HepG2 (cell line): ENCODE measurements around the gene FXR2. TPM values are rescaled to one million over a fixed set of nuclear protein-coding genes. Genes with fewer than 3 reads are reported as not detected.
A peak's percentile ranks its signal among the peaks of the same experiment; 100 is the strongest.

Experiments
- CREB3 ChIP-seq: sonication (generic); formaldehyde crosslinking; IDR thresholded peaks from 2 replicates; pipeline ENCODE4 v1.5.0; 2020; ENCODE audit warnings: missing genetic modification reagents
- FOXJ3 ChIP-seq: sonication (generic); formaldehyde crosslinking; IDR thresholded peaks from 2 replicates; pipeline ENCODE4 v1.4.0; 2020; ENCODE audit warnings: missing genetic modification reagents, mild to moderate bottlenecking, borderline replicate concordance
- HDAC6 ChIP-seq: fragments of 200-600 bp; sonication (generic); IDR thresholded peaks from 2 replicates; pipeline ENCODE4 v1.7.0; 2017; ENCODE audit warnings: mild to moderate bottlenecking, antibody characterized with exemption, low read length, low read depth
- MBD4 ChIP-seq: IDR thresholded peaks from 2 replicates; pipeline ENCODE4 v1.6.1; 2012; ENCODE audit warnings: low read length, inconsistent platforms, borderline replicate concordance
- MTERF4 ChIP-seq: sonication (generic); formaldehyde crosslinking; IDR thresholded peaks from 2 replicates; pipeline ENCODE4 v1.8.0; 2023; ENCODE audit warnings: mild to moderate bottlenecking, missing genetic modification reagents
- SNAPC4 ChIP-seq: sonication (generic); formaldehyde crosslinking; IDR thresholded peaks from 2 replicates; pipeline ENCODE4 v1.4.0; 2020; ENCODE audit warnings: mild to moderate bottlenecking, missing genetic modification reagents
- SP1 ChIP-seq, 2 experiments: fragments of 450-650 bp in 1 of 2; sonication (generic) in 1 of 2; formaldehyde crosslinking in 1 of 2; IDR thresholded peaks; 2 replicates each; pipeline versions ENCODE4 v1.4.0 to v1.6.1; 2016 to 2020; ENCODE audit warnings: missing genetic modification reagents in 1 of 2
- STAG1 ChIP-seq: sonication (generic); formaldehyde crosslinking; IDR thresholded peaks from 2 replicates; pipeline ENCODE4 v1.4.0; 2020; ENCODE audit warnings: missing genetic modification reagents
- ZNF496 ChIP-seq: sonication (generic); formaldehyde crosslinking; IDR thresholded peaks from 2 replicates; pipeline ENCODE4 v1.8.1; 2023; ENCODE audit warnings: mild to moderate bottlenecking, moderate library complexity, missing genetic modification reagents; ENCODE audit not compliant: insufficient replicate concordance
- ZNF552 ChIP-seq: sonication (generic); formaldehyde crosslinking; IDR thresholded peaks from 2 replicates; pipeline ENCODE4 v1.9.0; 2022; ENCODE audit warnings: missing genetic modification reagents, mild to moderate bottlenecking, borderline replicate concordance
- ZNF598 ChIP-seq: sonication (generic); formaldehyde crosslinking; IDR thresholded peaks from 2 replicates; pipeline ENCODE4 v1.5.1; 2020; ENCODE audit warnings: mild to moderate bottlenecking, missing genetic modification reagents, borderline replicate concordance
- ZNF724P ChIP-seq: sonication (generic); formaldehyde crosslinking; IDR thresholded peaks from 2 replicates; pipeline ENCODE4 v1.8.0; 2022; ENCODE audit warnings: missing genetic modification reagents, borderline replicate concordance
- polyA plus RNA-seq, 8 experiments: library from polyadenylated mRNA; depleted of rRNA in 3 of 8; stranded (reverse) in 7 of 8; unstranded in 1 of 8; fragments of >200 nt; fragmentation: Illumina TruSeq in 4 of 8; extraction: Trizol in 4 of 8; gene quantifications; 2 replicates each; pipeline versions ENCODE4 v1.2.1 to v1.2.3, GENCODE V29; 2011 to 2016; ENCODE audit warnings: low read depth in 4 of 8, missing spikeins in 1 of 8, mixed read lengths in 1 of 8; ENCODE audit not compliant: insufficient read depth in 1 of 8
- total RNA-seq, 5 experiments: library from RNA; depleted of rRNA; stranded (reverse); fragments of >200 nt; fragmentation: Illumina TruSeq; extraction: Trizol; gene quantifications; 2 replicates each; pipeline ENCODE4 v1.2.3, GENCODE V29; 2016; ENCODE audit warnings: low read depth in 1 of 5

The FXR2 gene
- total and polyA plus RNA-seq, 2 of the 13 experiments (the other 11 are each of a cell fraction or from before 2014, with no cell fraction given) = 20.9 to 24.4 TPM

GRCh38 chr17:7579001-7579833 lies 35.5 kb downstream of the FXR2 start, which contains the start of gene CD68 (continued):
- TF ChIP-seq ZNF496 (no peak), HDAC6 (no peak), FOXJ3 (CRISPR knock-in tag) (peak; percentile 59; the same call in 1 of the 2 replicates), ZNF552 (CRISPR knock-in tag) (0 out of 2 replicates have a peak, but pooled peaks have one; percentile 53), MBD4 (no peak; the same call in 1 of the 2 replicates), CREB3 (CRISPR knock-in tag) (no peak), ZNF724P (CRISPR knock-in tag) (no peak; the same call in 1 of the 2 replicates), SP1 (IDR thresholded peaks at IDR 0.05) (no peak), SP1 (CRISPR knock-in tag; IDR thresholded peaks at IDR 0.05) (no peak; the same call in 1 of the 2 replicates), STAG1 (CRISPR knock-in tag) (no peak), MTERF4 (CRISPR knock-in tag) (peak; percentile 88), ZNF598 (CRISPR knock-in tag) (peak; percentile 90; the same call in 1 of the 2 replicates), SNAPC4 (CRISPR knock-in tag) (no peak)
